Endothelial cell (in vitro differentiated cells): ENCODE results near the gene KCNH8. TPM values are rescaled to one million over a fixed set of nuclear protein-coding genes. Genes with fewer than 3 reads are reported as not detected.

Source experiments
- DNase-seq: peaks from one replicate; pipeline ENCODE4 v3.0.0; 2021; ENCODE audit warnings: low spot score
- H3K27ac Mint-ChIP-seq: one replicate; pipeline ENCODE4 v1.8.0; 2021; ENCODE audit warnings: mixed read lengths, inconsistent platforms; ENCODE audit not compliant: unreplicated experiment
- H3K27me3 Mint-ChIP-seq: one replicate; pipeline ENCODE4 v1.8.0; 2021; ENCODE audit warnings: mild to moderate bottlenecking, moderate library complexity, mixed read lengths, inconsistent platforms; ENCODE audit not compliant: unreplicated experiment
- H3K36me3 Mint-ChIP-seq: one replicate; pipeline ENCODE4 v1.8.0; 2021; ENCODE audit warnings: mild to moderate bottlenecking, low read depth, mixed read lengths, inconsistent platforms; ENCODE audit not compliant: unreplicated experiment
- H3K4me1 Mint-ChIP-seq: one replicate; pipeline ENCODE4 v1.8.0; 2021; ENCODE audit warnings: mild to moderate bottlenecking, mixed read lengths, inconsistent platforms; ENCODE audit not compliant: unreplicated experiment
- H3K4me3 Mint-ChIP-seq: one replicate; pipeline ENCODE4 v1.8.0; 2021; ENCODE audit warnings: mild to moderate bottlenecking, mixed read lengths, inconsistent platforms; ENCODE audit not compliant: unreplicated experiment
- H3K9me3 Mint-ChIP-seq: one replicate; pipeline ENCODE4 v1.8.0; 2021; ENCODE audit warnings: mixed read lengths, inconsistent platforms; ENCODE audit not compliant: unreplicated experiment
- CTCF ChIP-seq: fragments of 200-600 bp; sonication (generic); IDR thresholded peaks from one replicate; pipeline ENCODE4 v1.5.0; 2021; ENCODE audit warnings: antibody characterized with exemption; ENCODE audit not compliant: unreplicated experiment
- microRNA-seq: library from miRNA; unstranded; fragments of <30 nt; microRNA quantifications from one replicate; pipeline ENCODE4, GENCODE V29; 2020; ENCODE audit not compliant: unreplicated experiment
- total RNA-seq: library from RNA; stranded (reverse); fragmentation: NEBNext Ultra II Directional; extraction: Animal tissue kit (Norgen Biotek cat#: 25700); gene quantifications from one replicate; pipeline ENCODE4 v1.2.1, GENCODE V29; 2021; ENCODE audit not compliant: unreplicated experiment

The KCNH8 gene
- total RNA-seq, 1 donor from 2014 or later = 1.3 TPM

- Mint-ChIP-seq H3K36me3 (peaks cover 1% of the 10 kb centered on the region), H3K4me3 (no peak overlapping the region), H3K4me1 (no peaks in the 10 kb centered on the region), H3K9me3 (no peaks in the 10 kb centered on the region), H3K27ac (no peak overlapping the region), H3K27me3 (no peaks in the 10 kb centered on the region)
- no peak for TF ChIP-seq CTCF
- DNase-seq = no peak
These were observed 425.3 kb downstream of the KCNH8 start for GRCh38 chr3:19573644-19574043.

- Mint-ChIP-seq H3K36me3 (no peaks in the 10 kb centered on the region), H3K4me1 (no peaks in the 10 kb centered on the region), H3K27me3 (no peaks in the 10 kb centered on the region), H3K4me3 (no peak overlapping the region), H3K9me3 (no peaks in the 10 kb centered on the region), H3K27ac (no peak overlapping the region)
- no peak for TF ChIP-seq CTCF
- no peak for DNase-seq
These were observed 426.0 kb downstream of the KCNH8 start for GRCh38 chr3:19574268-19574667.

GRCh38 chr3:19576343-19576742 lies 428.0 kb downstream of the KCNH8 start:
- Mint-ChIP-seq H3K27ac (no peak overlapping the region), H3K4me1 (no peaks in the 10 kb centered on the region), H3K4me3 (no peak overlapping the region), H3K27me3 (no peaks in the 10 kb centered on the region), H3K9me3 (no peaks in the 10 kb centered on the region), H3K36me3 (no peaks in the 10 kb centered on the region)
- DNase-seq = no peak
- no peak for TF ChIP-seq CTCF

Small RNAs within 50 kb of the gene (microRNA-seq; reads per million reads assigned to microRNA genes)
- not detected for gene MIR4791
